SU-DHL-6 (cell line): Measurements from ENCODE around the gene FOLR3.
A peak's percentile ranks its signal among the peaks of the same experiment; 100 is the strongest.

Experiments
- H2AFZ ChIP-seq: fragments of 200-600 bp; sonication (generic); 2 replicates; pipeline ENCODE4 v1.6.1; 2014; ENCODE audit warnings: low read depth, mild to moderate bottlenecking, moderate library complexity, mixed read lengths, antibody characterized with exemption, low read length; ENCODE audit not compliant: severe bottlenecking
- H3F3A ChIP-seq: fragments of 200-600 bp; shearing (Covaris generic); 2 replicates; pipeline ENCODE4 v1.6.0; 2016; ENCODE audit warnings: antibody characterized with exemption, mild to moderate bottlenecking; ENCODE audit not compliant: insufficient read depth
- H3K27ac ChIP-seq: fragments of 200-600 bp; sonication (generic); 2 replicates; pipeline ENCODE4 v1.5.1; 2016; ENCODE audit warnings: low read depth, mild to moderate bottlenecking, low read length, moderate library complexity, mixed read lengths
- H3K27me3 ChIP-seq: fragments of 200-600 bp; sonication (generic), shearing (Covaris generic); 2 replicates; pipeline ENCODE4 v1.6.0; 2014; ENCODE audit warnings: mild to moderate bottlenecking, low read length
- H3K36me3 ChIP-seq: fragments of 200-600 bp; sonication (generic); 2 replicates; pipeline ENCODE4 v1.6.1; 2014; ENCODE audit warnings: mild to moderate bottlenecking, low read length, mixed read lengths
- H3K4me2 ChIP-seq: fragments of 300-600, 200-600 bp; shearing (Covaris generic), sonication (generic); 2 replicates; pipeline ENCODE4 v1.6.0; 2014; ENCODE audit warnings: low read length, low read depth, mild to moderate bottlenecking; ENCODE audit not compliant: poor library complexity, severe bottlenecking
- H3K4me3 ChIP-seq: fragments of 200-600 bp; sonication (generic); 2 replicates; pipeline ENCODE4 v1.5.1; 2014; ENCODE audit warnings: antibody characterized with exemption, low read length, mild to moderate bottlenecking, mixed read lengths; ENCODE audit not compliant: insufficient read depth, poor library complexity, severe bottlenecking
- H3K79me2 ChIP-seq: fragments of 200-600 bp; sonication (generic); 2 replicates; pipeline ENCODE4 v1.6.1; 2014; ENCODE audit warnings: mild to moderate bottlenecking, low read length, moderate library complexity; ENCODE audit not compliant: insufficient read depth
- H3K9ac ChIP-seq: fragments of 200-600 bp; sonication (generic); 2 replicates; pipeline ENCODE4 v1.7.0; 2014; ENCODE audit warnings: mild to moderate bottlenecking, low read length
- H3K9me2 ChIP-seq: fragments of 200-600 bp; sonication (generic); replicated peaks from 2 replicates; pipeline ENCODE4 v1.6.1; 2014; ENCODE audit warnings: low read length; ENCODE audit not compliant: insufficient read depth
- H3K9me3 ChIP-seq: fragments of 200-600 bp; sonication (generic); 2 replicates; pipeline ENCODE4 v1.6.1; 2014; ENCODE audit warnings: low read length, mixed read lengths; ENCODE audit not compliant: insufficient read depth
- H4K20me1 ChIP-seq: fragments of 200-600 bp; sonication (generic); 2 replicates; pipeline ENCODE4 v1.6.1; 2014; ENCODE audit warnings: low read depth, mild to moderate bottlenecking, antibody characterized with exemption, low read length, moderate library complexity, mixed read lengths
- CTCF ChIP-seq: fragments of 200-600 bp; sonication (generic); IDR thresholded peaks from one replicate; pipeline ENCODE4 v1.5.1; 2017; ENCODE audit warnings: antibody characterized with exemption, mild to moderate bottlenecking, low read length, moderate library complexity; ENCODE audit not compliant: insufficient read depth, poor library complexity, severe bottlenecking
- EZH2phosphoT487 ChIP-seq: fragments of 200-600 bp; sonication (generic), shearing (Covaris generic); conservative IDR thresholded peaks from 2 replicates; pipeline ENCODE4 v1.6.1; 2018; ENCODE audit warnings: mild to moderate bottlenecking, antibody characterized with exemption, low read length, moderate library complexity, mixed read lengths

FOLR3 gene

GRCh38 chr11:72111300-72112142, 24.0 kb upstream of the FOLR3 start:
- H3K4me2 ChIP-seq, result peak overlapping the region; percentile 97
- H3K27ac ChIP-seq, result peak overlapping the region; percentile 85
- no peaks in the 10 kb centered on the region for H3K27me3 ChIP-seq
- H2AFZ ChIP-seq, result no peak overlapping the region
- H3K4me3 ChIP-seq, result peak overlapping the region; percentile 75
- TF ChIP-seq EZH2phosphoT487 (no peak), CTCF (no peak)
- H3K79me2 ChIP-seq, result no peaks in the 10 kb centered on the region; the same call in 1 of the 2 replicates
- no peaks in the 10 kb centered on the region for H3K9me2 ChIP-seq
- H4K20me1 ChIP-seq, result no peaks in the 10 kb centered on the region
- no peaks in the 10 kb centered on the region for H3K9me3 ChIP-seq
- H3K9ac ChIP-seq, result peak overlapping the region; percentile 80
- no peaks in the 10 kb centered on the region; the same call in 1 of the 2 replicates for H3F3A ChIP-seq
- no peaks in the 10 kb centered on the region for H3K36me3 ChIP-seq

GRCh38 chr11:72112143-72112977, 23.2 kb upstream of the FOLR3 start, which contains the start of gene ANAPC15:
ANAPC15 (minus strand) TSS chr11:72112695; CDS start chr11:72111276, 1,419 bp downstream.
- no peaks in the 10 kb centered on the region for H4K20me1 ChIP-seq
- no peaks in the 10 kb centered on the region for H3K9me2 ChIP-seq
- no peaks in the 10 kb centered on the region for H3K27me3 ChIP-seq
- H3K4me2 ChIP-seq, result peak within 1 kb of the TSS; percentile 97
- TF ChIP-seq CTCF, result no peak
- TF ChIP-seq EZH2phosphoT487, result no peak
- H3K9me3 ChIP-seq, result no peaks in the 10 kb centered on the region
- peak within 1 kb of the TSS; percentile 80 for H3K9ac ChIP-seq
- peak within 1 kb of the TSS; percentile 75 for H3K4me3 ChIP-seq
- H3K79me2 ChIP-seq, result no peaks in the 10 kb centered on the region; the same call in 1 of the 2 replicates
- peak within 1 kb of the TSS; percentile 85 for H3K27ac ChIP-seq
- no peaks in the 10 kb centered on the region; the same call in 1 of the 2 replicates for H3F3A ChIP-seq
- H2AFZ ChIP-seq, result peak within 1 kb of the TSS; percentile 60
- no peaks in the 10 kb centered on the region for H3K36me3 ChIP-seq

DNA sequence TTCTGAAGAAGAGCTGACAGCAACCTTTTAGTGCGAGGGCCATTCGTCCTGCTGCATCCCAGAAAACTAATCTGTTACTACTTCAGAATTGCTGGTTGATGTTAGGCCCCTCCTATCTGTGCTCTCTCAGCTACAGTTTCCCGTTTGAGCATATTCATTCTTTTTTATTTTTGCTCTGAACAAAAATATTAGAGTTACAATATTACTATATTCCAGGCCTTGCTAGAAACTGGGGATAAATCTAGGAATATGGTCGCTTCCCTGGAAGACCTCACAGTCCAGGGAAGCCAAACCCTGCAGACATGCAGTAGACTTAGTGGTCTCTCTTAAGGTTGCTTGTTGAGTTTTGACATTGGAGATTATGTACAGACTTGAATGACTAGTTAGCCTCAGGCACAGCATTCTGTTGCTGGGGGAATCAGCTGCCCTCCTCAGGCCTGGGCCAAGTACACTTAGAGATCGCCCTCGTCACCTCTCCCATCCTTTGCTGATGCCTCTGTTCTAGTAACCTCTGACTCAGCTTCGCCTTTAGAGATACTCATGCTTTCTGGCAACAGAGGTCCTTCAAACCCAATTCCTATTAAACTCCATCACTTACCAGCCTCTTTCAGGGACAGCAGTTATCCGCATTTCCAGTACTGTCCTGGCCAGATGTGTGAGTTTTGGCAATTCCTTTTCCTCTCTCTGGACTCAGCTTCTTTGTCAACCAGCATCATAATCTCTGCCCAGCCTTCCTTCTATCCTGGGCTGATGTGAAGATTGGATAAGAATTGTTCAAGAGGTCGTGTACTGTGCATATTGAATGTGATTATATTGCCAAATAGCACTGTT, 22.3 kb upstream of the FOLR3 start:
- no peaks in the 10 kb centered on the region; the same call in 1 of the 2 replicates for H3F3A ChIP-seq
- TF ChIP-seq CTCF, result no peak
- H3K9me3 ChIP-seq, result no peaks in the 10 kb centered on the region
- H3K9ac ChIP-seq, result peak overlapping the region; percentile 80
- H3K4me2 ChIP-seq, result peak overlapping the region; percentile 74
- no peaks in the 10 kb centered on the region for H3K27me3 ChIP-seq
- H2AFZ ChIP-seq, result peak overlapping the region; percentile 60
- no peaks in the 10 kb centered on the region for H3K36me3 ChIP-seq
- H3K79me2 ChIP-seq, result no peaks in the 10 kb centered on the region; the same call in 1 of the 2 replicates
- H3K27ac ChIP-seq, result peak overlapping the region; percentile 85
- H3K4me3 ChIP-seq, result peak overlapping the region; percentile 75
- no peaks in the 10 kb centered on the region for H3K9me2 ChIP-seq
- H4K20me1 ChIP-seq, result no peaks in the 10 kb centered on the region
